NCI-H460 (cell line): ENCODE results near the gene CD1E. TPM values are rescaled to one million over a fixed set of nuclear protein-coding genes. Genes with fewer than 3 reads are reported as not detected.
A peak's percentile ranks its signal among the peaks of the same experiment; 100 is the strongest.
"Not testable (repeated sequence)": the region's sequence is repeated elsewhere in the genome, so short reads cannot be mapped to it uniquely, and the experiment has no call there.

Experiments used
- DNase-seq: peaks from one replicate; pipeline ENCODE4 v3.0.0-alpha.2; 2016; ENCODE audit warnings: low read depth; ENCODE audit errors: extremely low read depth
- polyA plus RNA-seq: library from polyadenylated mRNA; depleted of rRNA; stranded (reverse); fragments of >200 nt; gene quantifications from 2 replicates; pipeline ENCODE4 v1.2.3, GENCODE V29; 2014; cell fraction: nucleus; rRNA removed
- total RNA-seq: library from RNA; depleted of rRNA; stranded (reverse); fragments of >200 nt; shearing (Covaris generic); gene quantifications from 2 replicates; pipeline ENCODE4 v1.2.3, GENCODE V29; 2014; rRNA removed

Gene CD1E
- total RNA-seq: not detected in 2 replicates
- polyA plus RNA-seq: not detected in 2 replicates

GRCh38 chr1:158353303-158354075, at the start of gene CD1E:
Gene CD1E (plus strand): TSS chr1:158353894. CDS start chr1:158353989, 95 bp downstream.
- DNase-seq: no peak

DNA sequence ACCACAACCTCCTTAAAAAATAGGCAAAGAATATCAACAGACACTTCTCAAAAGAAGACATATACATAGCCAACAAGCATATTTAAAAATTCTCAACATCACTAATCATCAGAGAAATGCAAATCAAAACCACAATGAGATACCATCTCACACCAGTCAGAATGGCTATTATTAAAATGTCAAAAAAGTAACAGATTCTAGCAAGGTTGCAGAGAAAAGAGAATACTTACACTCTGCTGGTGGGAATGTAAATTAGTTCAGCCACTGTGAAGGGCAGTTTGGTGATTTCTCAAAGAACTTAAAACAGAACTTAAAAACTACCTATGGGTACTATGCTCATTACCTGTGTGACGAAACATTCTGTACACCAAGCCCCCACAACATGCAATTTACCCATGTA, 43.1 kb upstream of the CD1E start:
- no peak for DNase-seq

DNA sequence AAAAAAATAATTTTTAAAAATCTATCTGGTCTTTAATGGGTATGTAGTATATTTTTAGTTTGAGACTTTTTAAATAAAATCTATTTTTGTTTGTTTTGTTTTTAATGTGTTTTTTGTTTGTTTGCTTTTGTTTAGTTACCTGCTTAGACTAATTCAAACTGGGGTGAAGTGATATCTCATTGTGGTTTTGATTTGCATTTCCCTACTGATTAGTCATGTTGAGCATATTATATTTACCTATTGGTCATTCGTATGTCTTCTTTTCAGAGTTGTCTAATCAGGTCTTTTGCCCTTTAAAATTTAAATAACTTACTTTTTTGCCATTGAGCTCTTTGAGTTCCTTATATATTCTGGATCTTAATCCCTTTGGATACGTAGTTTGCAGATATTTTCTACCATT, 42.6 kb upstream of the CD1E start:
- no peak for DNase-seq

GRCh38 chr1:158323866-158324265, 29.8 kb upstream of the CD1E start:
- no peak for DNase-seq

- DNase-seq: no peak
These were observed 29.3 kb upstream of the CD1E start for GRCh38 chr1:158324395-158324794.

- no peak for DNase-seq
These were observed 26.2 kb upstream of the CD1E start for GRCh38 chr1:158327481-158327880.

DNA sequence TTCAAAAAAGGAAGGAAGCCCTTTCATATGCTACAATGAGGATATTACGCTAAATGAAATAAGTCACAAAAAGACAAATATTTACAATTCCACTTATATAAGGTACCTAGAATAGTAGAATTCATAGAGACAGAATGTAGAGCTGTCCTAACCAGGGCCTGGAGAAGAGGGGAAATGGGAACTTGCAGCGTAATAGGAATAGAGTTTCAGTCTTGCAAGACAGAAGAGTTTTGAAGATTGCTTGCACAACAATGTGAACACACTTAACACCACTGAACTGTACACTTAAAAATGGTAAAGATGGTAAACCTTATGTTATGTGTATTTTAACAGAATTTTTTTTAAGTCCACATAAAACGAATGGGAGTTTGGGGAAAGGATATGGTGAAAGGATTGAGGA, 25.3 kb upstream of the CD1E start:
- no peak for DNase-seq

- no peak for DNase-seq
These were observed 24.4 kb upstream of the CD1E start for GRCh38 chr1:158329300-158329699.

DNA sequence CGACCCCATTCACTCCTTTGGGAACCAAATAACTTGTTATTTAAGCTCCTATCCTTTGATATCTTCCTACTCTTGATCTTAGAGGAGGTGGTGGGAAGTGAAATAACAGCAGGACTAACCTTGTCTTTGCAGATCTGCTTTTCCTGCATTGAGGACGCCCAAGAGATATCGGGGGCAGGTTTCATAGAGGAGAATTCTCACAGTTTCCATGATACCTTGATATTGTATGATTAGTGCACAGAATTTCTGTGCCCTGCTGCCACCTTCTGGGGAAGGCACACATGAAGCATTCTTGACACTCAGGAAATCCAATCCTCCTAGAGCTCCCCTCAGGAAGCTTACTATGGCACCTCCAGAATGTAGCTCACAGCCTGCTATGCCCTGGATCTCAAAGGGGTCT, 24.0 kb upstream of the CD1E start:
- peak; percentile 2 for DNase-seq

GRCh38 chr1:158330391-158331105, 23.1 kb upstream of the CD1E start:
- no peak for DNase-seq

- DNase-seq: no peak
These were observed 22.6 kb upstream of the CD1E start for GRCh38 chr1:158331106-158331425.

GRCh38 chr1:158331481-158332150, 22.1 kb upstream of the CD1E start, which contains the start of gene CD1B:
Gene CD1B (minus strand): TSS chr1:158331531. CDS start chr1:158331423, 108 bp downstream.
- DNase-seq: no peak

- DNase-seq: no peak
These were observed 20.1 kb upstream of the CD1E start for GRCh38 chr1:158333405-158334155.

GRCh38 chr1:158334526-158335212, 19.0 kb upstream of the CD1E start:
- no peak for DNase-seq

- DNase-seq: no peak
These were observed 18.5 kb upstream of the CD1E start for GRCh38 chr1:158335213-158335532.

GRCh38 chr1:158336413-158336812, 17.3 kb upstream of the CD1E start:
- not testable (repeated sequence) for DNase-seq

DNA sequence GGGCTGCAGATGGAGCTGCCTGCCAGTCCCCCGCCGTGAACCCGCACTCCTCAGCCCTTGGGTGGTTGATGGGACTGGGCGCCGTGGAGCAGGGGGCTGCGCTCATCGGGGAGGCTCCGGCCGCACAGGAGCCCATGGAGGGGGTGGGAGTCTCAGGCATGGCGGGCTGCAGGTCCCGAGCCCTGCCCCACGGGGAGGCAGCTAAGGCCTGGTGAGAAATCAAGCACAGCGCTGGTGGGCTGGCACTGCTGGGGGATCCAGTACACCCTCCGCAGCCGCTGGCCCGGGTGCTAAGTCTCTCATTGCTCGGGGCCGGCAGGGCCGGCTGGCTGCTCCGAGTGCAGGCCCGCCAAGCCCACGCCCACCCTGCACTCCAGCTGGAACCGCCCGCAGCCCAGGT, 4.7 kb upstream of the CD1E start:
- DNase-seq: not testable (repeated sequence)

- no peak for DNase-seq
These were observed 561 bp downstream of the CD1E start for GRCh38 chr1:158354255-158354654.

DNA sequence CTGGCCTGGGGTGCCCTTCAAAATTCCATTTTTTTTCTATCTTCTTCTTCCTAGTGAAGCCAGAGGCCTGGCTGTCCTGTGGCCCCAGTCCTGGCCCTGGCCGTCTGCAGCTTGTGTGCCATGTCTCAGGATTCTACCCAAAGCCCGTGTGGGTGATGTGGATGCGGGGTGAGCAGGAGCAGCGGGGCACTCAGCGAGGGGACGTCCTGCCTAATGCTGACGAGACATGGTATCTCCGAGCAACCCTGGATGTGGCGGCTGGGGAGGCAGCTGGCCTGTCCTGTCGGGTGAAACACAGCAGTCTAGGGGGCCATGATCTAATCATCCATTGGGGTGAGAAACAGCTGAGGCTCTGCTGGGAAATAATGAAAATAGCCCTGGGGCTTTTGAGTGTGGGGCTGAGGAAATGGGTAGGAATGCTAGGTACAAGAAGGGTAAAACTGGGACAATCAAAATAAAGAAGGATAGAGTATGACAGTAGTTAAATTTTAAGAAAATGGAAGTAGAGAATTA, 2.1 kb downstream of the CD1E start:
- DNase-seq: no peak

GRCh38 chr1:158356616-158357015, 2.9 kb downstream of the CD1E start:
- DNase-seq: no peak
